IMR-90 (cell line): ENCODE measurements around the gene PGF.

Experiments used
- BHLHE40 ChIP-seq: fragments of 150-350 bp; IDR thresholded peaks from 2 replicates; pipeline ENCODE4 v1.6.1; 2016; ENCODE audit warnings: mild to moderate bottlenecking, low read depth, low read length
- CEBPB ChIP-seq: IDR thresholded peaks from 2 replicates; pipeline ENCODE4 v1.6.1; 2012; ENCODE audit warnings: low read depth, low read length, improper control_type of control experiment
- FOS ChIP-seq: fragments of 150-350 bp; IDR thresholded peaks from 2 replicates; pipeline ENCODE4 v1.6.1; 2016; ENCODE audit warnings: low read depth, low read length
- MAFK ChIP-seq: IDR thresholded peaks from 2 replicates; pipeline ENCODE4 v1.6.1; 2012; ENCODE audit warnings: low read depth, low read length, improper control_type of control experiment
- MAZ ChIP-seq: IDR thresholded peaks from 2 replicates; pipeline ENCODE4 v1.6.1; 2012; ENCODE audit warnings: low read depth, mild to moderate bottlenecking, low read length, improper control_type of control experiment, moderate library complexity, borderline replicate concordance
- MXI1 ChIP-seq: IDR thresholded peaks from 2 replicates; pipeline ENCODE4 v1.6.1; 2012; ENCODE audit warnings: low read depth, mild to moderate bottlenecking, low read length, moderate library complexity, borderline replicate concordance
- POLR2A ChIP-seq: IDR thresholded peaks from 2 replicates; pipeline ENCODE4 v1.6.1; 2012; ENCODE audit warnings: mild to moderate bottlenecking, low read depth, low read length
- RAD21 ChIP-seq: IDR thresholded peaks from 2 replicates; pipeline ENCODE4 v1.6.1; 2012; ENCODE audit warnings: low read length, improper control_type of control experiment
- RCOR1 ChIP-seq: IDR thresholded peaks from 2 replicates; pipeline ENCODE4 v1.6.1; 2012; ENCODE audit warnings: mild to moderate bottlenecking, low read length, improper control_type of control experiment; ENCODE audit not compliant: insufficient replicate concordance
- RFX5 ChIP-seq: IDR thresholded peaks from 2 replicates; pipeline ENCODE4 v1.8.0; 2012; ENCODE audit warnings: low read depth, mild to moderate bottlenecking, low read length, moderate library complexity
- SMC3 ChIP-seq: fragments of 150-350 bp; IDR thresholded peaks from 2 replicates; pipeline ENCODE4 v1.6.1; 2016; ENCODE audit warnings: low read depth, mild to moderate bottlenecking, antibody characterized with exemption, low read length, moderate library complexity
- TF ChIP-seq, protein P1 (sequence below): conservative IDR thresholded peaks from 2 replicates; pipeline ENCODE4 v1.5.1; 2012; ENCODE audit warnings: mild to moderate bottlenecking, low read depth, low read length, improper control_type of control experiment
- TF ChIP-seq, protein P2 (sequence below): fragments of 150-350 bp; IDR thresholded peaks from 2 replicates; pipeline ENCODE4 v1.6.1; 2017; ENCODE audit warnings: mild to moderate bottlenecking, antibody characterized with exemption, low read length, low read depth
- TF ChIP-seq, protein P3 (sequence below): fragments of 150-350 bp; IDR thresholded peaks from 2 replicates; pipeline ENCODE4 v1.6.1; 2016; ENCODE audit warnings: low read depth, mild to moderate bottlenecking, low read length, moderate library complexity, borderline replicate concordance

DNA sequence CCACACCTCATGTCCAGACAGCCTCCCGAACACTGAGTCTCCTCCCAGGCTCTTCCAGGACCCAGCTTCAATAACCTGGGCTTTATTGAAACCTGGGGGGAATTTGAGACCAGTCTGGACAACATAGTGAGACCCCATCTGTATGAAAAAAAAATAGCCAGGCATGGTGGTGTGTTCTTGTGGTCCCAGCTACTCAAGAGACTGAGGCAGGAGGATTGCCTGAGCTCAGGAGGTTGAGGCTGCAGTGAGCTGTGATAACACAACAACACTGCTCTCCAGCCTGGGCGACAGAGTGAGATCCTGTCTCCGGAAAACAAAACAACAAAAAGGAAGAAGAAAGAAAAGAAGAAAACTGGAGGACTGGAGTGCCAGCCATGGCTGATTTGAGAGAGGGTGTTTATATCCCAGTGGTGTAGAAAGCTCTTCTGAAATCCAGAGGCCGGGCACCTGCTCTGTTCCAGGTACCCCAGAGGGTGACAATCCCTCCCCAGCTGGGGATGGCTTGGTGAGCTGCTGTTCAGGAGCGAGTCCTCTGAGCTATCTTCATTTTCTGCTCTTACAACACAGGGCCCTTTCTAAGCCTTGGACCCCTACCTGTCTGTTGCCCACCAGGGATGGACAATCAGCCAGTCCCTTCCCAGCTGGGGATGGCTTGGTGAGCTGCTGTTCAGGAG, 6.0 kb upstream of the PGF start:
- TF ChIP-seq, protein P1, sequence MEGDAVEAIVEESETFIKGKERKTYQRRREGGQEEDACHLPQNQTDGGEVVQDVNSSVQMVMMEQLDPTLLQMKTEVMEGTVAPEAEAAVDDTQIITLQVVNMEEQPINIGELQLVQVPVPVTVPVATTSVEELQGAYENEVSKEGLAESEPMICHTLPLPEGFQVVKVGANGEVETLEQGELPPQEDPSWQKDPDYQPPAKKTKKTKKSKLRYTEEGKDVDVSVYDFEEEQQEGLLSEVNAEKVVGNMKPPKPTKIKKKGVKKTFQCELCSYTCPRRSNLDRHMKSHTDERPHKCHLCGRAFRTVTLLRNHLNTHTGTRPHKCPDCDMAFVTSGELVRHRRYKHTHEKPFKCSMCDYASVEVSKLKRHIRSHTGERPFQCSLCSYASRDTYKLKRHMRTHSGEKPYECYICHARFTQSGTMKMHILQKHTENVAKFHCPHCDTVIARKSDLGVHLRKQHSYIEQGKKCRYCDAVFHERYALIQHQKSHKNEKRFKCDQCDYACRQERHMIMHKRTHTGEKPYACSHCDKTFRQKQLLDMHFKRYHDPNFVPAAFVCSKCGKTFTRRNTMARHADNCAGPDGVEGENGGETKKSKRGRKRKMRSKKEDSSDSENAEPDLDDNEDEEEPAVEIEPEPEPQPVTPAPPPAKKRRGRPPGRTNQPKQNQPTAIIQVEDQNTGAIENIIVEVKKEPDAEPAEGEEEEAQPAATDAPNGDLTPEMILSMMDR = no peak
- TF ChIP-seq RCOR1 = no peak
- TF ChIP-seq POLR2A = no peak
- no peak for TF ChIP-seq RAD21
- no peak for TF ChIP-seq FOS
- TF ChIP-seq BHLHE40 = no peak
- no peak for TF ChIP-seq MAZ
- TF ChIP-seq MXI1 = no peak
- TF ChIP-seq SMC3 = no peak
- no peak for TF ChIP-seq CEBPB
- no peak for TF ChIP-seq RFX5
- TF ChIP-seq, protein P2, sequence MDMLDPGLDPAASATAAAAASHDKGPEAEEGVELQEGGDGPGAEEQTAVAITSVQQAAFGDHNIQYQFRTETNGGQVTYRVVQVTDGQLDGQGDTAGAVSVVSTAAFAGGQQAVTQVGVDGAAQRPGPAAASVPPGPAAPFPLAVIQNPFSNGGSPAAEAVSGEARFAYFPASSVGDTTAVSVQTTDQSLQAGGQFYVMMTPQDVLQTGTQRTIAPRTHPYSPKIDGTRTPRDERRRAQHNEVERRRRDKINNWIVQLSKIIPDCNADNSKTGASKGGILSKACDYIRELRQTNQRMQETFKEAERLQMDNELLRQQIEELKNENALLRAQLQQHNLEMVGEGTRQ = no peak
- TF ChIP-seq, protein P3, sequence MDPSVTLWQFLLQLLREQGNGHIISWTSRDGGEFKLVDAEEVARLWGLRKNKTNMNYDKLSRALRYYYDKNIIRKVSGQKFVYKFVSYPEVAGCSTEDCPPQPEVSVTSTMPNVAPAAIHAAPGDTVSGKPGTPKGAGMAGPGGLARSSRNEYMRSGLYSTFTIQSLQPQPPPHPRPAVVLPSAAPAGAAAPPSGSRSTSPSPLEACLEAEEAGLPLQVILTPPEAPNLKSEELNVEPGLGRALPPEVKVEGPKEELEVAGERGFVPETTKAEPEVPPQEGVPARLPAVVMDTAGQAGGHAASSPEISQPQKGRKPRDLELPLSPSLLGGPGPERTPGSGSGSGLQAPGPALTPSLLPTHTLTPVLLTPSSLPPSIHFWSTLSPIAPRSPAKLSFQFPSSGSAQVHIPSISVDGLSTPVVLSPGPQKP = no peak
- no peak for TF ChIP-seq MAFK
